Measurements from ENCODE around the gene PDE9A. TPM values are rescaled to one million over a fixed set of nuclear protein-coding genes. Genes with fewer than 3 reads are reported as not detected.

Gene PDE9A
- total RNA-seq, 1 donor from 2014 or later, result 27.4 TPM

DNA sequence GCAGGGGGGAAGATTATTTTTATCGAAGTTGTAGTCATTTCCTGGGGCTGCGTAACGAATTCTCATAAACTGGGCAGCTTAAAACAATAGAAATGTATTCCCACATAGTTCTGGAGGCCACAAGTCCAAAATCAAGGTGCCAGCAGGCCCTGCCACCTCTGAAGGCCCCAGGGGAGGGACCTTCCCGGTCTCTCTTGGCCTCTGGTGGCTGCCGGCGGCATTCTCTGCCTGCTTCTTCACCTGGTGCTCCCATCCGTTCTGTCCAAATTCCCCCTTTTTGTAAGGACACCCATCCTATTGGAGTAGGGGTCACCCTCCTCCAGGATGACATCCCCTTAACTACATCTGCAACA lies 92.8 kb downstream of the PDE9A start:
- TF ChIP-seq, protein P1, sequence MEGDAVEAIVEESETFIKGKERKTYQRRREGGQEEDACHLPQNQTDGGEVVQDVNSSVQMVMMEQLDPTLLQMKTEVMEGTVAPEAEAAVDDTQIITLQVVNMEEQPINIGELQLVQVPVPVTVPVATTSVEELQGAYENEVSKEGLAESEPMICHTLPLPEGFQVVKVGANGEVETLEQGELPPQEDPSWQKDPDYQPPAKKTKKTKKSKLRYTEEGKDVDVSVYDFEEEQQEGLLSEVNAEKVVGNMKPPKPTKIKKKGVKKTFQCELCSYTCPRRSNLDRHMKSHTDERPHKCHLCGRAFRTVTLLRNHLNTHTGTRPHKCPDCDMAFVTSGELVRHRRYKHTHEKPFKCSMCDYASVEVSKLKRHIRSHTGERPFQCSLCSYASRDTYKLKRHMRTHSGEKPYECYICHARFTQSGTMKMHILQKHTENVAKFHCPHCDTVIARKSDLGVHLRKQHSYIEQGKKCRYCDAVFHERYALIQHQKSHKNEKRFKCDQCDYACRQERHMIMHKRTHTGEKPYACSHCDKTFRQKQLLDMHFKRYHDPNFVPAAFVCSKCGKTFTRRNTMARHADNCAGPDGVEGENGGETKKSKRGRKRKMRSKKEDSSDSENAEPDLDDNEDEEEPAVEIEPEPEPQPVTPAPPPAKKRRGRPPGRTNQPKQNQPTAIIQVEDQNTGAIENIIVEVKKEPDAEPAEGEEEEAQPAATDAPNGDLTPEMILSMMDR (IDR thresholded peaks at IDR 0.05; ENCODE audit: unreplicated experiment), result no peak
- H3K4me1 Mint-ChIP-seq, result peaks cover 11% of the 10 kb centered on the region
- no peaks in the 10 kb centered on the region for H3K9me3 Mint-ChIP-seq
- DNase-seq (ENCODE audit: low spot score in 2 of 2, unreplicated experiment in 2 of 2), result no peak
- H3K36me3 Mint-ChIP-seq, result peaks cover 7% of the 10 kb centered on the region
- no peak overlapping the region for H3K4me3 Mint-ChIP-seq
- no peak overlapping the region for H3K27ac Mint-ChIP-seq
- no peaks in the 10 kb centered on the region for H3K27me3 Mint-ChIP-seq (ENCODE audit: low read depth)

DNA sequence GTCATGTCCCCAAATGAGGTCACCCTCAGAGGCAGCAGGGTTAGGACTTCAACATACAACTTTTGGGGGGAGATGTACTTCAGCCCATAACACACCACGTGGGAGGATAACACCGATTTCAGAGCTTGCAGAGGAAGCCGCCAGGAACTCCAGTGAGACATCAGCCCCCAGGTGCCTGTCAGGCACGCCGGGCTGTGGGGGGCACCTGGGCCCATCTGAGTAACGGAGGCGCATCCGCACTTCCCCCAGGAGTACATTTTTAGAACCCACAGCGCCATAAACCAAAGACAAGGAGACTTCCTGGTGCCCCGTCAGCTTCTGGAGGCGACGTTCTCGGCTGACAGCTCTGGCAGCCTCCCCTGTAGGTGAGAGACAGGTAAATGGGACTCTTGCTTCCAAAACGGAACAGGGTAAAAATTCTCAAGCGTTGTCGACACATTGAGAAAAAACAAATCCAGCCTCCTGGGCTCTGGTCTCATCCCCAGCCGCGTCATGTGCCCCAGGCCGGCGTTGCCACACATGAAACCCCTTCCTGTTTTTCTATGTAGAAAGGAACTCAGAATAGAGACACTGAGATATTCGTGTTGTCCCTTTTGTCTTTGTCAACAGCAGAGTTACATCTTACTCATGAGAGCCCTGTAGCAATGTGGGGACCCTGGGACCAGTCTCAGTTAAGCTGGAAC lies 93.3 kb downstream of the PDE9A start:
- H3K4me3 Mint-ChIP-seq, result no peak overlapping the region
- peaks cover 11% of the 10 kb centered on the region for H3K4me1 Mint-ChIP-seq
- no peak overlapping the region for H3K27ac Mint-ChIP-seq
- DNase-seq (ENCODE audit: low spot score in 2 of 2, unreplicated experiment in 2 of 2), result no peak
- H3K27me3 Mint-ChIP-seq (ENCODE audit: low read depth), result no peaks in the 10 kb centered on the region
- peaks cover 7% of the 10 kb centered on the region for H3K36me3 Mint-ChIP-seq
- H3K9me3 Mint-ChIP-seq, result no peaks in the 10 kb centered on the region
- TF ChIP-seq, protein P1 (IDR thresholded peaks at IDR 0.05; ENCODE audit: unreplicated experiment), result no peak

DNA sequence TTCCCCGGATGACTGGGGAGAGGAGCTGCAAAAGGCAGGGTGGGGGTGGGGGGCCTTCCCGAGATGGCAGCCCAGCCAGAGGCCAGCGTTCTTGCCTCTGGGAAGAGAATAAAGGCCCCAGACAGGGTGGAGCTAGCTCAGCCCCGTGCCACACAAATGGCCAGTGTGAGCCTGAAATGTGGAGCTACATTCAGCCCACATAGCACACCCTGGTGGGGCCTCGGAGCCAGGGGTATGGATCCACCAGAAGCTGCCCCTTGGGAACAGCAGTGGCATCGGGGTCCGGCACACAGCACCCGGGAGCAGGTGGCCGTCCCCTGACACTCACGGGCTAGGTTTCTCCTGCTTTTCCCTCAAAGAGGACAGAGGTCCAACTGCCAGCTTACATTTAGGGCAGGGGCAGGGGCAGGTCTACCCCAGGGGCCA lies 93.9 kb downstream of the PDE9A start:
- H3K4me1 Mint-ChIP-seq, result peaks cover 8% of the 10 kb centered on the region
- H3K4me3 Mint-ChIP-seq, result no peak overlapping the region
- DNase-seq (ENCODE audit: low spot score in 2 of 2, unreplicated experiment in 2 of 2), result no peak
- peaks cover 7% of the 10 kb centered on the region for H3K36me3 Mint-ChIP-seq
- H3K27ac Mint-ChIP-seq, result no peak overlapping the region
- TF ChIP-seq, protein P1 (IDR thresholded peaks at IDR 0.05; ENCODE audit: unreplicated experiment), result no peak
- no peaks in the 10 kb centered on the region for H3K9me3 Mint-ChIP-seq
- no peaks in the 10 kb centered on the region for H3K27me3 Mint-ChIP-seq (ENCODE audit: low read depth)

DNA sequence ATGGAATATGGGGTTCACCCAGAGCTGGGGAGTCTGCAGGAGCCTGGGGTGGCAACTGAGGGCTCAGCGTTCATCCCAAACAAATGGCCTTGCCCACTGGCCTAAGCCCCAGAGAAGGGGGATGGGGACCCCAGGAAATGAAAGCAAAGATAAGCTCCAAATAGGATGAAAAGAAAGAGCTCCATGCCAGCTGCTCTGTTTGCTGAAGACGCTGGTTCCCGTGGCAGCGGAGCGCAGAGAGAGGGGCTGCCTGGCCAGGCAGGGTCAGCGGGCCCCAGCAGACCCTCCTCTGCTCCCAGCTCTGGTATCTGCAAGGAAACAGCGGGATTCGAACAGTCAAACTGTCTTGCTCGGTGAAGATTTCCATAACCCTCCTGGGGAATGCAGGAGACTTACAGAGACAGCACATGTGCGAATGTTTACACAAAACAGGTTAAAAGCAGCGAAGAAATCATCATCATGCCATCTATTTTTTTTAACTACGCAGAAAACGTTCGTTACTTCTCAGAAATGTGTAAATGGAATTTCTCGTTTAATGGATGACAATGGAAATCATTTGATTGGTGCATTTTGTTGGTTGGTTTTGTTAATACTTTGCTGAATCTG lies 94.4 kb downstream of the PDE9A start:
- H3K9me3 Mint-ChIP-seq, result no peaks in the 10 kb centered on the region
- TF ChIP-seq, protein P1 (IDR thresholded peaks at IDR 0.05; ENCODE audit: unreplicated experiment), result no peak
- H3K36me3 Mint-ChIP-seq, result peaks cover 9% of the 10 kb centered on the region
- DNase-seq (ENCODE audit: low spot score in 2 of 2, unreplicated experiment in 2 of 2), result no peak
- peaks cover 4% of the 10 kb centered on the region for H3K4me1 Mint-ChIP-seq
- no peak overlapping the region for H3K27ac Mint-ChIP-seq
- no peak overlapping the region for H3K4me3 Mint-ChIP-seq
- no peaks in the 10 kb centered on the region for H3K27me3 Mint-ChIP-seq (ENCODE audit: low read depth)

DNA sequence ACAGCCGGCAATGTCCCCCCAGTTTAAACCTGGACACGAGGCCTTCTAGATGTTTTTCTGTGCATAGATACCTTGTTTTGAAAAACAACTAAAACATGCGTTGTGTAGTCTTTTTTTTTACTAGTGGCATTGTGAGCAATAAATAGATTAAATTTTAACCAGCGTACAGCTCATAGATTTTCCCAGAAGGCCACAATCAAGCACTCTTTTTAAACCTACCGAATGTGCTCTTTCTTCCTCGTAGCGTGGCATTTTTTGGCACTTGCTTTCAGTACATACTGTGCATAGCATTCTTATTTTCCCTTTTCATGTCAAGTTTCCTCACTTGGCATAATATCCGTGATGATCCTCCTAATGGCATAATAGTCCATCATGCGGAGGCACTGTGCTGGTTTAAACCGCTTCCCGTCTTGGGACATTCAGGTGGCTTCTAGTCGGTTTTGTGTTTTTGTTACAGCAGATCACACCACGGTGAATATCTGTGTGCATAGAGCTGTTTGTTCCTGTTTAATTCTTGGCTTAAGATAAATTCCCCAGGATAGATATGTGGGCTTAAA lies 95.3 kb downstream of the PDE9A start:
- no peaks in the 10 kb centered on the region for H3K4me1 Mint-ChIP-seq
- no peak for DNase-seq (ENCODE audit: low spot score in 2 of 2, unreplicated experiment in 2 of 2)
- no peak overlapping the region for H3K27ac Mint-ChIP-seq
- H3K4me3 Mint-ChIP-seq, result no peak overlapping the region
- H3K36me3 Mint-ChIP-seq, result peaks cover 5% of the 10 kb centered on the region
- H3K9me3 Mint-ChIP-seq, result no peaks in the 10 kb centered on the region
- TF ChIP-seq, protein P1 (IDR thresholded peaks at IDR 0.05; ENCODE audit: unreplicated experiment), result no peak
- no peaks in the 10 kb centered on the region for H3K27me3 Mint-ChIP-seq (ENCODE audit: low read depth)

Measured in mesothelial cell of epicardium (in vitro differentiated cells).